ENCODE results near the gene SMYD3.

- TF ChIP-seq CTCF (IDR thresholded peaks at IDR 0.05) = no peak
- no peak for TF ChIP-seq POLR2AphosphoS5 (IDR thresholded peaks at IDR 0.05)
- TF ChIP-seq POLR2A (IDR thresholded peaks at IDR 0.05; ENCODE audit: low read depth) = no peak
- TF ChIP-seq EP300 (IDR thresholded peaks at IDR 0.05) = no peak
Observed at GRCh38 chr1:246176126-246177024, 330.7 kb downstream of the SMYD3 start.
